ENCODE data around the gene THSD7B.

DNA sequence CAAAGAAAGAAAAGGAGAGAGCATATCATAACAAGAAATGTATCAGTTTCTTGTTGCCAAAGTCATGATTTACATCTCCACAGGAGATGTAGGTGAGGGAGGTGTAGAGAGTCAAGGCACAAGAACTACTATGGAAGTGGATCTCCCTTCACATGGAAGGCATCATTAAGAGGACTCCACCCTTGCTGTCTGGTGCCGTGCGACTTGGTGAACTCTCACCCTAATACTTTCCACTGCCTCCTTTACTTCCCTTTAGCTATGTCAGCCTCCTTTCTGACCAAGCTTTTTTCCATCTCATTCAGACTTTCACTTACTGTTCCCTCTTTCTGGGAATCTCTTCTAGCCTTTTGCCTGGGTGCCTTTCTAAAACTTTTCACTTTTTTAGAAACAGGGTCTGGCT, 490.0 kb downstream of the THSD7B start:
- TF ChIP-seq CTCF (IDR thresholded peaks at IDR 0.05) = no peak
- no peak for TF ChIP-seq POLR2AphosphoS5 (IDR thresholded peaks at IDR 0.05)
- no peak for TF ChIP-seq POLR2A (IDR thresholded peaks at IDR 0.05)

All from upper lobe of left lung (tissue), 4 donors.